H1 (cell line): ENCODE measurements around the gene CD99. TPM values are rescaled to one million over a fixed set of nuclear protein-coding genes. Genes with fewer than 3 reads are reported as not detected.

Experiments used
- polyA plus RNA-seq, 7 experiments: library from polyadenylated mRNA; depleted of rRNA in 3 of 7; stranded (reverse) in 5 of 7; unstranded in 2 of 7; fragments of >200 nt in 5 of 7; fragments of 200-250 nt in 2 of 7; gene quantifications; 1 replicate in 5 of 7; 2 replicates in 1 of 7; 4 replicates in 1 of 7; pipeline versions ENCODE4 v1.2.1 to v1.2.3, GENCODE V29; 2011 to 2013; ENCODE audit warnings: missing spikeins in 2 of 7, mixed read lengths in 2 of 7
- total RNA-seq: library from RNA; stranded (reverse); fragmentation: NEBNext Ultra II Directional; extraction: Animal tissue kit (Norgen Biotek cat#: 25700); gene quantifications from 2 replicates; pipeline ENCODE4 v1.2.1, GENCODE V29; 2021
- TF ChIP-seq, protein P1 (sequence below): IDR thresholded peaks from 2 replicates; pipeline ENCODE4 v1.6.1; 2012; ENCODE audit warnings: low read length, inconsistent platforms

Gene CD99
- total and polyA plus RNA-seq, 2 of the 8 experiments (the other 6 are each of a cell fraction or from before 2014, with no cell fraction given), result 30.1 to 47.8 TPM

DNA sequence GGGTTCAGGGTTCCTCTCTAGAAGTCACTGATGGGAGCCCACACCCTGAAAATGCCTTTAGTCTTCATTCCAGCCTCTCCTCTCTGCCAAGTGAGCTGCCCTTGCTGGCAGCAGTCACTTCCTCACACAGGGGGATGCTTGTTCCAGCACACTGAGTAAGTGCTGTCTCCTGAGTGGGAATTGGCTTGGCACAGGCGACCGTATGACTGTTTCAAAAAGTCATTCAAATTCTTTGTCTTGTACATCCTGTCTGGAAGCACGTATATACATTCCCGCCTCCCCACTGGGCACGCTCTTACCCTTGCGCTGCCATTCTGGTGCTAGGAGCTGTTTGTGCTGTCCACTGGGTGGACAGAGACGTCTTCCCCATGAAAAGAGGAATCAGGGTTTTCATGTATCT lies 40.2 kb upstream of the CD99 start (continued):
- TF ChIP-seq, protein P1, sequence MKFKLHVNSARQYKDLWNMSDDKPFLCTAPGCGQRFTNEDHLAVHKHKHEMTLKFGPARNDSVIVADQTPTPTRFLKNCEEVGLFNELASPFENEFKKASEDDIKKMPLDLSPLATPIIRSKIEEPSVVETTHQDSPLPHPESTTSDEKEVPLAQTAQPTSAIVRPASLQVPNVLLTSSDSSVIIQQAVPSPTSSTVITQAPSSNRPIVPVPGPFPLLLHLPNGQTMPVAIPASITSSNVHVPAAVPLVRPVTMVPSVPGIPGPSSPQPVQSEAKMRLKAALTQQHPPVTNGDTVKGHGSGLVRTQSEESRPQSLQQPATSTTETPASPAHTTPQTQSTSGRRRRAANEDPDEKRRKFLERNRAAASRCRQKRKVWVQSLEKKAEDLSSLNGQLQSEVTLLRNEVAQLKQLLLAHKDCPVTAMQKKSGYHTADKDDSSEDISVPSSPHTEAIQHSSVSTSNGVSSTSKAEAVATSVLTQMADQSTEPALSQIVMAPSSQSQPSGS, result no peak
